GM12801 (cell line): ENCODE results near the gene TSHZ2.

Source experiments
- CTCF ChIP-seq: IDR thresholded peaks from one replicate; pipeline ENCODE4 v1.5.1; 2011; ENCODE audit warnings: control low read depth; ENCODE audit not compliant: insufficient read length; ENCODE audit errors: extremely low read depth

TSHZ2 gene

DNA sequence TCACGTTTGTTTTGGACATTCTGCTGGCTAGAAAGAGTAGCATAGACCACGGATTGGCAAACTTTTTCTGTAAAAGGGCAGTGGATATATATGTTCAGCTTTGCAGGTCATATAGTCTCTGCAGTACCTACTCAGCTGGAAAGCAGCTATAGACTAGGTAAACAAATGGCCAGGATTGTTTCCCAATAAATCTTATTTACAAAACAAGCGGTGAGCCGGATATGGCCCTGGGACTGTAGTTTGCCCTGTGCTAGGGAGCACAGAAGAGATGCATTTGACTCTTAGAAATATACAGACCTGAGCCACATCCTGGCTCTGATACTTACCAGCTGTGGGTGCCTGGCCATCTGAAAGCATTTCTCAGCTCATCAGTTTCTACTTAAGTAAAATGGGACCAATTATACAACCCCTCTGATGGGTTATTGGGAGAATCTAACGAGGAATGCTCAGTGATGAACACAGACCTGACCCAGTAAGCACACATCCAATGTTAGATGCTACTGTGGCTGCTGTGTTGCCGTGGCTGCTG is 120.7 kb downstream of the TSHZ2 start:
- no peak for TF ChIP-seq CTCF

DNA sequence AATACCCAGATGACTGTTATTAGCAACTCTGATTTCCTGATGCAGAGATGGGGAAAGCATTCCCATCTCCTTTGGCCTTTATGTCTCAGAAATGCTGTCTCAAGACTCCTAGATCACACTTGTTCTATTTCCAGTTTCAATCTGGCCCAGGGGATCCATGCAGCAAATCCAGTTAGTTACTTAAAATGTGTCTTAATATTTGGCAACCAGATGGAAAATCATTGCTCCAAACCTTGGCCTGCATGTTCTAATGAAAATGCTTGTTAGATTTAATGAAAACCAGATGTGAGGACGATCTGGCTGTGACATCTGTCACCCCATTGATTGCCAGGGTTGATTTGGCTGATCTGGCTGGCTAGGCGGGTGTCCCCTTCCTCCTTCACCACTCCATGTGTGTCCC is 125.2 kb downstream of the TSHZ2 start:
- no peak for TF ChIP-seq CTCF

DNA sequence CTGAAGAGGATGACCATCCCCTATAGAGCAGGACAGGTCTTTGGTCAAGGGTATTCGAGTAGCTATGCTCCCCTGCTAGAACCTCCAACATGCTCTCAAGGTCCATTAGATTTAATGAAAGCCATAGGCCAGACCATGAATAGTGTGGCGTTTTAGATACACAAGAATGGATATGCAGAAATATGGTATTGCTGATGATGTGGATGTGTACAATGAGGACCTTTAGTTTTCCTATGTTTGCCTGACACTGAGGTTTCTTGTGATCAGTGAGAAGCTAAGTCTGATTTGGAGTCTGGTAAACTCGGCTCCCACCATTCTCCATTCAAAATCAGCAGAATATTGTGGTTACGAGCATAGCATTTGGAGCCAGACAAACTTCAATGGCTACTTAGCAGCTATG is 125.6 kb downstream of the TSHZ2 start:
- TF ChIP-seq CTCF = no peak

- no peak for TF ChIP-seq CTCF
These were observed 126.5 kb downstream of the TSHZ2 start for GRCh38 chr20:53098621-53099020.

DNA sequence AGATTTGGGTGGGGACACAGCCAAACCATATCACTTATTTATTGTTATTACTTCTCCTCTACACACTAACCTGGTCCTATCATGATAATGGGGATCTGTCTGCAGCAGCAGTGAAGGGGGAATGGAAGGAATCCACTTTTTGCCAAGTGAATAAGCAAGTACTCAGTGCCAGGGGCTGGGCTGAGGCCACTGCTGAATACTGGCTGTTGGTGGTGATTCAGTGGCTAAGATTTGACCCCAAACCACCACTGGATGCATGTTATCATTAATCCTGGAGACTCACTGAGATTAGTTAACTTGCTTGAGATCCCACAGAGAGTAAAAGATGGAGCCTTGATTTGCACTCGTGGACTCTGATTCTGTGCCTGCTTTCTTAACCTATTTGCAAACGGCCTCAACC is 127.7 kb downstream of the TSHZ2 start:
- TF ChIP-seq CTCF = no peak

DNA sequence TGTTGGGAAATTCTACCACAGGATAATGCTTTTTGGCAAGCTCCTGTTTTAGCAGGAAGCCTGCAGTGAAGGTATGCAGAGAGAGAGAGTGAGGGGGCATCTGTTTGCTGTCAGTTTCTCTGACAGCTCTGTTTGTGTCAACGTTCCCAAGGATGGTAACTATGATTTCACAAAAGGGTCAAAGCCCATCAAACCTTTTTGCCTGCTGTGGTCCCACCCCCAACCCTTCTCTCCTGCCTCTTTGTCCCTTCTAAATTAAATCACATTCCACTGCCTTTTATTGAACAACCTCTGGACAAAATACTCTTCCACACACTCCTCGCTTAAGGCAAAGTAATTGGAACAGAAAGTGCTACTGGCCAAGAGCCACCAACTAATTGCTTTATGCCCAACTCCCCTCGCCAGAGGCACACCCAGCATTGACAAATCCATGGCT is 128.3 kb downstream of the TSHZ2 start:
- TF ChIP-seq CTCF = no peak

- no peak for TF ChIP-seq CTCF
These were observed 130.0 kb downstream of the TSHZ2 start for GRCh38 chr20:53101992-53102760.
